GM12801 (cell line): ENCODE data around the gene TSSK3.

Experiments used
- TF ChIP-seq, protein P1 (sequence below): IDR thresholded peaks from one replicate; pipeline ENCODE4 v1.5.1; 2011; ENCODE audit warnings: control low read depth; ENCODE audit not compliant: insufficient read length; ENCODE audit errors: extremely low read depth

Gene TSSK3

DNA sequence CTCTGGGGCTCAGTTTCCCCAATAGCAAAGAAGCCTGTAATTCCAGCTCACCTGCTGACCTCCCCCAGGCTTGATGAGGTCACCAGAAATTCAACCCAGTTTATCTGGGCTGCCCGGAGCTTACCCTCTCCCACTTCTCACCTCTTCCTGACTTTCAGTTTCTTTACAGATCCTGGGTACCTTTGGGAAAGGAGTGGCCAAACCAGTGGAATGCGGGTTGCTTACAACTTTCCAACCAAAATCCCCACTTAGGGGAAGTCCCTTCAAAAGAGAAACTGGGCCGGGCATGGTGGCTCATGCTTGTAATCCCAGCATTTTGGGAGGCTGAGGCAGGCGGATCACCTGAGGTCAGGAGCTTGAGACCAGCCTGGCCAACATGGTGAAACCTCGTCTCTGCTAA lies 20.4 kb upstream of the TSSK3 start:
- TF ChIP-seq, protein P1, sequence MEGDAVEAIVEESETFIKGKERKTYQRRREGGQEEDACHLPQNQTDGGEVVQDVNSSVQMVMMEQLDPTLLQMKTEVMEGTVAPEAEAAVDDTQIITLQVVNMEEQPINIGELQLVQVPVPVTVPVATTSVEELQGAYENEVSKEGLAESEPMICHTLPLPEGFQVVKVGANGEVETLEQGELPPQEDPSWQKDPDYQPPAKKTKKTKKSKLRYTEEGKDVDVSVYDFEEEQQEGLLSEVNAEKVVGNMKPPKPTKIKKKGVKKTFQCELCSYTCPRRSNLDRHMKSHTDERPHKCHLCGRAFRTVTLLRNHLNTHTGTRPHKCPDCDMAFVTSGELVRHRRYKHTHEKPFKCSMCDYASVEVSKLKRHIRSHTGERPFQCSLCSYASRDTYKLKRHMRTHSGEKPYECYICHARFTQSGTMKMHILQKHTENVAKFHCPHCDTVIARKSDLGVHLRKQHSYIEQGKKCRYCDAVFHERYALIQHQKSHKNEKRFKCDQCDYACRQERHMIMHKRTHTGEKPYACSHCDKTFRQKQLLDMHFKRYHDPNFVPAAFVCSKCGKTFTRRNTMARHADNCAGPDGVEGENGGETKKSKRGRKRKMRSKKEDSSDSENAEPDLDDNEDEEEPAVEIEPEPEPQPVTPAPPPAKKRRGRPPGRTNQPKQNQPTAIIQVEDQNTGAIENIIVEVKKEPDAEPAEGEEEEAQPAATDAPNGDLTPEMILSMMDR = no peak

DNA sequence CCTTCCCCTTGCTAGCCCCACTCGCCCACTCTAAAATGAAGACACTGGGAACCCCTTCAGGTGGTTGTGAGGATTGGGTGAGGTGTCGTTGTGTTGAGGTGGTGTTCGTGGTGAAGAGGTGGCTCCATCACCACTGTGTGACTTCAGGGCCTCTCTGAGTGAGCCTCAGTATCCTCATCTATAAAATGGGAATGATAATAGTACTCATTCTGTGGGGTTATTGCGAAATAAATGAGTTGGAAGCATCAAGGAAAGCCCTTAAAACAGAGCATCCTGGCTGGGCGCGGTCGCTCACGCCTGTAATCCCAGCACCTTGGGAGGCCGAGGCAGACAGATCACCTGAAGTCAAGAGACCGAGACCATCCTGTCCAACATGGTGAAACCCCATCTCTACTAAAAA lies 19.6 kb upstream of the TSSK3 start:
- TF ChIP-seq, protein P1 = no peak

DNA sequence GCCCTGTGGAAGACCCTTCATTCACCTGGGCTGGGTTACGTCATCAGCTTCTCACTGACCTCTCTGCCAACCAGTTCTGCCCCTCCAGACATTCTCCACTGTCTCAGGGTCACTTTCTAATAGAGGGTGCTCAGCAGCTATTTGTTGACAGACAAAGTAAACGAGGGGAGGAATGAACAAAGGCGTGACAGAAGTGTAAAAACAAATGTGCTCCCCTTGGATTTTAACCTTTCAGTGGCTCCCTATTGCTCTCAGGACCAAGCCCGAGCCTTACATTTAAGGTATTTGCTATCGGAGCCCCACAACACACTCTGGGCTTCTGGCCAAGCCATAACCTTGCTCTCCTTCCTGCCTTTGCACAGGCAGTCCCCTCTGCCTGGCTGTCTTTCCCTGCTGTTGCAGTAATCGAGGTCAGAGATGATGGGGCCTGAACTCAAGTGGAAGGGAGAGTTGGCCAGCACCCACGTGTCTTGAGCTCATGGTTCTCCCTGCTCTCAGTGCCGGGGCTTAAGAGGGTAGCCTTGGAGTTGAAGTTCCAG lies 17.0 kb upstream of the TSSK3 start:
- TF ChIP-seq, protein P1 = no peak

DNA sequence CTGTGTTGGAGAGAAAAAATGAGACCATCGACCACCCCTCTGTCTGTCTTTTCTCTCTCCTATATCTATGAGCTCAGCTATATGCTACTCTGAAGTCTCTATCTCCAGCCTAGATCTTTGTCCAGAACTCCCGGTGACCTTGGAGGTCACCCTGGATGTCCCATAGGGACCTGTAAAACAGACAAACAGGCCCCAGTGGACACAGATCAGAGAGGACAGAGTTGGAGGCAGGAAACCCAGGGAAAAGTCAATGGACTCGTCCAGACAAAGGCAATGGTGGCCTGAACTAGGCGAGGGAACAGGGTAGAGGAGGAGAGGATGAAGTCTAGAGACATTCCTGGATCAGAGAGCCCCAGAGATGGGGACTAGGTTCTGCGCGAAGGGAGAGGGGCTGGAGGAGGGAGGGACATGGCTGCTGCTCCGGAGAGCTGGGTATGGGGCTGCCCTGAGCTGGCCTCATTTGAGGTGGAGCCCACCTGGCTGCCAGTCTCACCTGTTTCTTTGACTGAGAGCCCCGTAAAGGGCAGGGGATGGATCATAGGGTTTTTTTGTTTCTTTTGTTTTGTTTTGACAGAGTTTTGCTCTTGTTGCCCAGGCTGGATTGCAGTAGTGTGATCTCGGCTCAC lies 15.7 kb upstream of the TSSK3 start:
- TF ChIP-seq, protein P1 = no peak

DNA sequence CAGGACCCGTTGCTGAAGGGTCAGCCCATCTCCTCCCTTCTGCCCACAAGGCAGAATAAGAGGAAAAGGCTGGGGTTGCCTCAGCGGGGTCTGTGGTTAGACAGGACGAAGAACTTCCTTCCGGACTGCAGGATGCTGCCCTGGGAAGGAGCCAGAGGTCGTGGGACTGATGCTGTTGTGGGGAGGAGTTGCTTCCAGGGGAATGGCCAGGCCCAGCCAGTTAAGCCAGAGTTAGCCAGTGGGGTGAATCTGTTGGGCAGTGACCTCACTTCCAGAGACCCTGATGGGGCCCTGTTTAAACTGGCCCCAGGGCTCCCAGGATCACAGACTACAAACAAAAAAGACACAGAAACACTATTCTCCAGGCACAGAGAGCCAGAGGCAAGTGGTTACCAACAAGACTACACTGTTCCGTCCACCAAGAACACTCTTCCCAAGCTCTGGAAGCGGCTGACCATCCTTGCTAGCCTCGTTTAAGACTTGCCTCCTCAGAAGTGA lies 13.1 kb upstream of the TSSK3 start:
- TF ChIP-seq, protein P1 = no peak

DNA sequence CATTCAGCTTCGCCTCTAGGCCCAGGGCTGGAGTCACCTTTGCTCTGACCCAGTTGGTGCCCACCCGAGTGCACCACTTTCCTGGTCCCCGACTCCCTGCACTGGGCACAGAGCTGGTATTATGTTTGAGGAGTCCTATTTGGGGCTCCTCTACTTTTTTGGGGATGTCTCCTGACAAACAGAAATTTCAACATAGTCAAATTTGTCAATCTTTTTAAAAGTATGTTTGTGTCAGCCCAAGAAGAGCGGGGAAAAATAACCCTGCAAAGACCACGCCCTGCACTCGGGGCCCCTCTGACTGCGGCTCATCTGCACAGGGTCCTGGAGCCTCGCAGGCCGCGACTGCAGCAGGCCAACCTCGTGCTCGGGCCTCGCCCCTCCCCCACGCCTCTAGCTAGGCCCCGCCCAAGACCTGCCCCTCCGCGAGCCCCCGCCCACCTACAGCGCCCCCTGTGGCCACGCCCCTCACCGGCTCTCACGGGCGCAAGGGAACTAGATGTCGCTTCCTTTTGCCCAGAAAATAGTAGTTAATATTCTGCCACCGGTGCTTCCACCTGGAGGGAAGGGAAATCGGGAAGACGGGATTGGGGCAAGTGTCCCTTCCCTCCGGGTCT lies 11.4 kb upstream of the TSSK3 start:
- TF ChIP-seq, protein P1 = no peak

DNA sequence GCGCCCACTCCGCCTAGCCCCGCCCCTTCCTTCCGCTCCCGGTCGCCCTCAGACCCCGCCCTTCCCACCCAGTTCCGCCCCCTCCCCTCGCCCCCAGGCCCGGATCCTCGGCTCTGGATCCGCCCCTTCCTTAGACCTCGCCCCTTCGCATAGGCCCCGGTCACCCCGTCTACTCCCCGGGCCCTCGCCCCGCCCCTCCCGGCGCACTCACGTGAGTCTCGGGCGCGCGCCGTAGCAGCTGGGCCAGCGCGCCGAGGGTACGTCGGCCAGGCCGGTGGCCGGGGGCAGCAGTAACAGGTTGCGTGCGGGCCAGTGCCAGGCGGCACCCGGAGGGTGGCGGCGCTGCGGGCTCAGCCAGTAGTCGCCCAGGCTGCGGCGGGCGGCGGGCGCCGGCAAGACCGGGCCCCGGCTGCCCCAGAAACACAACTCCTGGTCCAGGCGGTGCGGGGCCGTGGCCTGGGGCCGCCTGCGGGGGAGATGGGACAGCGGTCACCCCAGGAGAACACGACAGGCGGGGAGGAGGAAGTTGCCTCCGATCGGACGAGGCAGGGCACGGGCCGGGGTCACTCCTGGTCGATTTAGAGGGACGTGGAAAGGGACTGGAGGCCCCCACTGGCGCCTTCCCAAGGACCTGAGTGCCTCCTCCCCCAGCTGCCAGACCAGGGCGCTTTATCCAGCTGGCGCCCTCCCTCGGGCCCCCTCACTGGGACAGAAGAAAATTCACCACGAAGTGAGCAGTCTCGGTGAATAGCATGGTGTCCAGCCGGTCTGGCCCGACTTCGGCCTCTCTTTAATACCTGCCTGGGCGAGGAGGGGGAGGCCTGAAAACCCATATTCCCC lies 10.7 kb upstream of the TSSK3 start:
- TF ChIP-seq, protein P1 = no peak
